ENCODE measurements around the gene DIPK2A. TPM values are rescaled to one million over a fixed set of nuclear protein-coding genes. Genes with fewer than 3 reads are reported as not detected.

The DIPK2A gene
- polyA plus RNA-seq, 2 donors: 8.5 to 8.7 TPM

DNA sequence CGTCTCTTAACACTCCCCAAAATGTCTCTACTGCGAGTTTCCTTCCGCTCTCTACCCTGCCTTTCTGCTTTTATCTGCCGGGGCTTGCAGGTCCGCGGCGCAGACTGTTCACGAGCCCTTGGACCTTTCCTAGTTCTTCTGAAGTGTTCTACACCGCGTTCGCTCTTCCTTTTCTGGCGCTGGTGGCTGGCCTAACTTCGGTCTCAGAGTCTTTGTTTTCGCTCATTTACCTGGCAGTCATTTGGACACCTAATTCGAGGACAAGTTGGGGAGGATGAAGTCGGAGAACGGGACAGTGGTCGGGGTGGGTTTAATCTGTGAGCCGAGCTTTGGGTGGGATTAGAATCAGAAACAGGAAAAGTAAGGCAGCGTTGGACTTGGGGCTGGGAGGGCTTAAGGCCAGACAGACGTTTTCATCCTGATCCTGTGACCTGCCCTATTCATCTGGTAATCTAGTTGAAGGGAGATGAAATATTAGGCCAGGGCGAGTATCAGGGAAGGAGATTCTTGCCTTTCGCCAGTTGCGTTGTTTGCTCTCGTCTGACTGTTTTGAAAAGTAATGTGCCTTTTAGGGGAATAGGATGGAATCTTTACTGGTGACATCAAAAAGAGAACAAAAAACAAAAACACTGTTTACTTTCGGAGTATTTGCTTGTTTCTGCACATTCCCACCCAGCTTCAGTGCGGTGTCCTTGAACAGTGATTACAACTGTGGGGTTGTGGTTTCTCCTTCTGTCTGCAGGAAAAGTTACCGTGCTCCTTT lies 1.8 kb downstream of the DIPK2A start:
- H3K27me3 ChIP-seq (ENCODE audit: control insufficient read depth in 1 of 2, insufficient read depth in 2 of 2, low read length in 2 of 2): no peaks in the 10 kb centered on the region
- H3K4me3 ChIP-seq (ENCODE audit: low read depth in 1 of 2, low read length in 2 of 2): peak overlapping the region; percentile 93 to 99
- no peaks in the 10 kb centered on the region for H3K4me1 ChIP-seq (ENCODE audit: control insufficient read depth in 2 of 2, insufficient read depth in 2 of 2, low read length in 1 of 2)
- peak overlapping the region; percentile 99 to 100 for H3K27ac ChIP-seq (ENCODE audit: low read depth in 2 of 2, low read length in 1 of 2)
- peaks cover 0 to 2% of the 10 kb centered on the region in 2 donors for H3K36me3 ChIP-seq (ENCODE audit: control insufficient read depth in 2 of 2, insufficient read depth in 2 of 2, low read length in 1 of 2)
- H3K9me3 ChIP-seq (ENCODE audit: control insufficient read depth in 2 of 2, insufficient read depth in 1 of 2, low read depth in 1 of 2, low read length in 1 of 2): no peaks in the 10 kb centered on the region
- 2% methylated on average over 28 of the region's 28 CpGs for WGBS, 2 donors

DNA sequence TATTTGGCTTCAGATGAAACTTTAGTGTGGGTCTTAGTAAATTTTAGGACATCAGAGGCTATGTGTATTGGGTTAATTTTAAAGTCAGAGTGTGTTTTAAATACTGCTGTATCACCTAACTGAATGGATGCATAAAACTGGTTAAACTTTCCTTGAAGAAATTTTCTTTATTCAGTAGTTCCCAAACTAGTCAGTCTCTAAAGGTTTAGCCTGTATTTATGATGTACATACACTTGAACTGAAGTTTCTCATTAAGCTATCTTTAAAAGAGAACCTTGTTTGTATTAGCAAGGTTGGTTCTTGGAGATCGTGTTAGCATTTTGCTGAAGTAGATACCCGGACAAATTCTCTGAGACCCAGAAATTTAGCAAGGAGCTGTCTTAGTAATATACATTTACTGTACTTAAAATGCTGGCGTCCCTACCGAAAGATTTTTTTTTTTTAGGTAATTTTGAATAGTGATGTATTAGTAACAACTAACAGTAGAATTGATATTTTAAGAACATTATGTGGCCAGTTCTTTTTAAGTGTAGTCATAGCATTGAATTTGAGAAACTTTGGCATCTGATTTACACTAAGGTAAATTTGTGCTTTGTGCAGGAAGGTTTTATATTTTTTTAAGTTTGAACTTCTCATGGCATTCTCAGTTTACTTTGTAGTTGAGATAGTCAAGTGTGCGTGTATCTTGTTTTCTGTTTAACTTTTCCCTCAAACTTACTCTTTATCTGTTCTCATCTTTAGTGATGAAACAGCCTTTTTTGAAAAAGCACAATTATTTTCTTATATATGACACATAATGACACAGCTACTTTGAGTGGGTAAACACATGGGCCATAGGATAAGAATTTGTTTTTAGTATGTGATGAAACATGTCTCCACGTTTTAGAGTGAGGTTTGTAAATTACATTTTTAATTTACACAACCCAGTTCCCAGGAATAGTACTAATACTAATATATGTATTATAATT lies 2.9 kb downstream of the DIPK2A start:
- Histone ChIP-seq H3K36me3 (ENCODE audit: control insufficient read depth in 2 of 2, insufficient read depth in 2 of 2, low read length in 1 of 2) (peaks cover 0 to 2% of the 10 kb centered on the region in 2 donors), H3K27ac (ENCODE audit: low read depth in 2 of 2, low read length in 1 of 2) (no peak overlapping the region), H3K27me3 (ENCODE audit: control insufficient read depth in 1 of 2, insufficient read depth in 2 of 2, low read length in 2 of 2) (no peaks in the 10 kb centered on the region), H3K4me3 (ENCODE audit: low read depth in 1 of 2, low read length in 2 of 2) (peak overlapping the region in 1 of 2 donors; percentile 93), H3K4me1 (ENCODE audit: control insufficient read depth in 2 of 2, insufficient read depth in 2 of 2, low read length in 1 of 2) (no peaks in the 10 kb centered on the region), H3K9me3 (ENCODE audit: control insufficient read depth in 2 of 2, insufficient read depth in 1 of 2, low read depth in 1 of 2, low read length in 1 of 2) (no peaks in the 10 kb centered on the region)
- WGBS, 2 donors: 20 to 29% methylated on average over 6 of the region's 6 CpGs

DNA sequence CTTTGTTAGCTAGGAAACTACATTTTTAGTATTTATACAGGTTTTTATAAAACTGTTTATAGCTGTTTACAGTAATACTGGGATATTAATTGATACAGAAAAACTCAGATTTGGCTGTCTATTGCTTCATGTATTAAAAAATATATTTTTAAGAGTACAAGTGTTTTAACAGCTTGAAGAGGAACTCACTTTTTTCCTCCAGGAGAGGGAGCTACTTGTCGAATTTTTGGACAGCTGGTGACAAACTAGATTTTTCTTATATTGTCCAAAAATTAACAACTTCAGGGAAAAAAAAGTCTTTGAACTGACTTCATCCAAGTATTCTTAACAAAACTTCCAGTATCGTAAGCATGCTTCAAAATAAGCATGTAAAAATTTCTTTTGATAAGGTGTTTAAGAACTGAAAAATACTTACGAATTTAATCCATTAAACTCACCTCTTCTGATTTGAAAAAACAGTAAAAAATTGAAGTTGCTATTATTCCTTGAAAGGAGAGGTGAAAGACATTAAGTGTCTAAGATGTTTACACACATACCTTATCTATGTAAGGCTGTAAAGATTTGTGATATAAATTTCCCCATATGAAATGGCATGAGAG lies 4.0 kb downstream of the DIPK2A start:
- 32 to 39% methylated on average over 3 of the region's 3 CpGs for WGBS, 2 donors
- Histone ChIP-seq H3K27ac (ENCODE audit: low read depth in 2 of 2, low read length in 1 of 2) (no peak overlapping the region), H3K4me3 (ENCODE audit: low read depth in 1 of 2, low read length in 2 of 2) (no peak overlapping the region), H3K36me3 (ENCODE audit: control insufficient read depth in 2 of 2, insufficient read depth in 2 of 2, low read length in 1 of 2) (peaks cover 0 to 2% of the 10 kb centered on the region in 2 donors), H3K4me1 (ENCODE audit: control insufficient read depth in 2 of 2, insufficient read depth in 2 of 2, low read length in 1 of 2) (no peaks in the 10 kb centered on the region), H3K27me3 (ENCODE audit: control insufficient read depth in 1 of 2, insufficient read depth in 2 of 2, low read length in 2 of 2) (no peaks in the 10 kb centered on the region), H3K9me3 (ENCODE audit: control insufficient read depth in 2 of 2, insufficient read depth in 1 of 2, low read depth in 1 of 2, low read length in 1 of 2) (no peaks in the 10 kb centered on the region)

DNA sequence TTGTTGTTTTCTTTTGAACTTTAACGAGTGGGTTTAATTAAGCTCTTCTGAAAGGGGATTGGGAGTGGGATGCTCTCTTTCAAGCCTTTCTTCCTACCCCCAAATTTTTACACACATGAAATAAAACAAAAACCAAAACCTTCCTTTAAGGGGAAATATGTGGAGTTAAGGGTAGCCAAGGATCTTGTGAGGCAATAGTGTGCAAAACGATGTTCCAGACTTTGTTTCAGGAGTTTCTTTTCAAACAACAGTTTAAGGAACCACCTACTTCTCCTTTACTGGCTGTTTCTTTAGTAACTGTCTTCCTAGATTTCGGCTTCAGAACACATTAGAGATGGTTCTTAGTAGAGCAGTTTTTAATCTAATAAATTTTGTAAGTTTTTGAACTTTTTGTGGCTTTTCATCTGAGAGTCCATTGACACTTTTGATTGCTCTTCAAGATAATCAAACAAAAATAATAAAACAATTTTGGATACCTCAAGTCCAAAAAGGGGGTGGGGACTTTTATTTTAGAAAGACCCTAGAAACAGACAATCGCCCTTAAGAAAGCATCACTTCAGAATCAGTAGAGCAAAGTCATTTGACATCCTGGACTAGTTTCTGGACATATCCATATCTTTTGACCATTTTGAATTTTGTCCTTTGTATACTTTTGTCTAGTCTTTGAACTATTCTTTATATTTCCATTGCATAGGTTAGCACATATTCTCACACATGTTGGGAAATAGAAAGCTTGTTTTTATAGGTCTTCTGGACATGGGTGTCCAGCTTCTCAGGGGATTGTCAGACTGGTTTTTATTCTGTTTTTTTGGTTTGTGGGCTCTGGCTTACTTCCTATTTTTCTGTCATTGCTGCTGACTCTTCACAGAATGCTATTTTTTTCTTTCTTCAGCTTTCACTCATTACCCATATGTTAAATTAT lies 6.0 kb downstream of the DIPK2A start:
- Histone ChIP-seq H3K4me1 (ENCODE audit: control insufficient read depth in 2 of 2, insufficient read depth in 2 of 2, low read length in 1 of 2) (no peaks in the 10 kb centered on the region), H3K36me3 (ENCODE audit: control insufficient read depth in 2 of 2, insufficient read depth in 2 of 2, low read length in 1 of 2) (peaks cover 0 to 2% of the 10 kb centered on the region in 2 donors), H3K9me3 (ENCODE audit: control insufficient read depth in 2 of 2, insufficient read depth in 1 of 2, low read depth in 1 of 2, low read length in 1 of 2) (no peaks in the 10 kb centered on the region), H3K27me3 (ENCODE audit: control insufficient read depth in 1 of 2, insufficient read depth in 2 of 2, low read length in 2 of 2) (no peaks in the 10 kb centered on the region), H3K27ac (ENCODE audit: low read depth in 2 of 2, low read length in 1 of 2) (no peak overlapping the region), H3K4me3 (ENCODE audit: low read depth in 1 of 2, low read length in 2 of 2) (no peak overlapping the region)
- 44 to 53% methylated on average over 4 of the region's 4 CpGs for WGBS, 2 donors

DNA sequence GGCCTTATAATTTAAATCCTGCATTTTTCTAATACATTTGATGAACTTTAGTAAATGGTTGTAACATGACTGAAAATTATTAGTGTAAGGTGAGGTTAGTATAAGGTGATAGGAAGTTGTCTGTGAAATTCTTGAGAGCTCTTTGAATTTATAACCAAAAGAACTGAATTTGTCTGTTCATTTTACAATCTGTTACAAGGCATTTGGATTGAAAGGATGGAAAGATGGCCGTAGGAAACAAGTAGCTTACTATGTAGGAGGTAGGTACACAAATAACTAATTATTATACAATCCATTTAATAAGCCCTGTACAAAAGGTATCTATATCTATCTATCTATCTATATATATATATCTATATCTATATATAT lies 6.6 kb downstream of the DIPK2A start:
- Histone ChIP-seq H3K4me1 (ENCODE audit: control insufficient read depth in 2 of 2, insufficient read depth in 2 of 2, low read length in 1 of 2) (no peaks in the 10 kb centered on the region), H3K4me3 (ENCODE audit: low read depth in 1 of 2, low read length in 2 of 2) (no peak overlapping the region), H3K27ac (ENCODE audit: low read depth in 2 of 2, low read length in 1 of 2) (no peak overlapping the region), H3K36me3 (ENCODE audit: control insufficient read depth in 2 of 2, insufficient read depth in 2 of 2, low read length in 1 of 2) (no peaks in the 10 kb centered on the region), H3K27me3 (ENCODE audit: control insufficient read depth in 1 of 2, insufficient read depth in 2 of 2, low read length in 2 of 2) (no peaks in the 10 kb centered on the region), H3K9me3 (ENCODE audit: control insufficient read depth in 2 of 2, insufficient read depth in 1 of 2, low read depth in 1 of 2, low read length in 1 of 2) (no peaks in the 10 kb centered on the region)
- 70 to 81% methylated on average over 1 of the region's 1 CpG for WGBS, 2 donors

DNA sequence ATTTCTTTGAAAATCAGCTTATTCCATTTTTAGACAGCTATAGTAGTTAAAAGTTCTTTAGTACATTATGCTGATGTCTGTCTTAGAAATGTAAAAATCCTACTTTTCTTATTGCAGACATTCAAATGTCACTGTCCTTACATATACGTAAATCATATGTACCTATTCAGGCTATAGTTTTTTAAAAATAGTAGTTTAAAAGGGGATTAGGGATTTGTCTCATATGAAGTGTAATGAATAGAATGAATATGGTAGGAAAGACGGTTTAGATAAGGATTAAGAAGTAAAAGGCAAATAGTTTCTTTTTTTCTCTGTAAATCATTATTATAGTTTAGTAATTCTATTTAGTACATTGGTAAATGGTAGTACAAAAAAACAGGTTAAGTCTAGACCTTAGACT lies 7.4 kb downstream of the DIPK2A start:
- H3K36me3 ChIP-seq (ENCODE audit: control insufficient read depth in 2 of 2, insufficient read depth in 2 of 2, low read length in 1 of 2): no peaks in the 10 kb centered on the region
- H3K4me1 ChIP-seq (ENCODE audit: control insufficient read depth in 2 of 2, insufficient read depth in 2 of 2, low read length in 1 of 2): no peaks in the 10 kb centered on the region
- H3K9me3 ChIP-seq (ENCODE audit: control insufficient read depth in 2 of 2, insufficient read depth in 1 of 2, low read depth in 1 of 2, low read length in 1 of 2): no peaks in the 10 kb centered on the region
- no peak overlapping the region for H3K4me3 ChIP-seq (ENCODE audit: low read depth in 1 of 2, low read length in 2 of 2)
- H3K27ac ChIP-seq (ENCODE audit: low read depth in 2 of 2, low read length in 1 of 2): no peak overlapping the region
- H3K27me3 ChIP-seq (ENCODE audit: control insufficient read depth in 1 of 2, insufficient read depth in 2 of 2, low read length in 2 of 2): no peaks in the 10 kb centered on the region
- 67 to 74% methylated on average over 2 of the region's 2 CpGs for WGBS, 2 donors

DNA sequence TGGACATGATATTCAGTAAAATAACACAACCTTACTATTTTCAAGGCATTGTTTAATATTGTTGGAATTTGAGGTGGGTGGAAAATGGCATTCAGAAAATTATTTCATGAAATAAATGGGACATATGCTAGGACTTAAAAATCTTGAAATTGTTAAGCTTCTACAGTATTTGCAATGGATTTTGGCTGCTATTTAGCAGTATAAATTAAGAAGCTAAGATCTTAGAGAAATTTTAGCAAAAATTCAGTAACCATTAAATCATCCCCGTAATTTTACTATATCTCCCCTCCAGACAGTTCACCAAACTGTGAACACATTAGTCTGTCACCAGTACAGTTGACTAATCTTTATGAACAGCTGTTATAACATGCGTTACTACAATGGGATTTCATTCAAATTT lies 8.2 kb downstream of the DIPK2A start:
- Histone ChIP-seq H3K36me3 (ENCODE audit: control insufficient read depth in 2 of 2, insufficient read depth in 2 of 2, low read length in 1 of 2) (no peaks in the 10 kb centered on the region), H3K27me3 (ENCODE audit: control insufficient read depth in 1 of 2, insufficient read depth in 2 of 2, low read length in 2 of 2) (no peaks in the 10 kb centered on the region), H3K4me1 (ENCODE audit: control insufficient read depth in 2 of 2, insufficient read depth in 2 of 2, low read length in 1 of 2) (no peaks in the 10 kb centered on the region), H3K4me3 (ENCODE audit: low read depth in 1 of 2, low read length in 2 of 2) (no peak overlapping the region), H3K27ac (ENCODE audit: low read depth in 2 of 2, low read length in 1 of 2) (no peak overlapping the region), H3K9me3 (ENCODE audit: control insufficient read depth in 2 of 2, insufficient read depth in 1 of 2, low read depth in 1 of 2, low read length in 1 of 2) (no peaks in the 10 kb centered on the region)
- 79 to 84% methylated on average over 2 of the region's 2 CpGs for WGBS, 2 donors

DNA sequence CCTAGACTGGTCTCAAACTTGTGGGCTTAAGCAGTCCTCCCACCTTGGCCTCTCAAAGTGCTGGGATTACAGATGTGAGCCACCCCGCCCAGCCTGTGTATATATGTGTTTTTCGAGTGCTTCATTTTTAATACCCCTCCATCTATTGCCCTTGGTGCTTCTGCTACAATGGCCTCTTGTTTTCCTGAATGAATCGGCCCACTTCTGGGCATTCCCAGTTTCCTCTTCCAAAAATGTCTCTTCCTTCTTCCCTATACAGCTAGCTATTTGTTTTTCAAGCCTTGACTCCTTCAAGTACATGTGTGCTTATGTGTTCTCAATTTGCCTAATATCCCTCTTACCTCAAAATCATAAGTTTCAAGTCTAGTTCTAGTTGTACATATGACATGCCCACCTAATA lies 16.7 kb downstream of the DIPK2A start:
- H3K36me3 ChIP-seq (ENCODE audit: control insufficient read depth in 2 of 2, insufficient read depth in 2 of 2, low read length in 1 of 2): peaks cover 0 to 3% of the 10 kb centered on the region in 2 donors
- no peak overlapping the region for H3K4me3 ChIP-seq (ENCODE audit: low read depth in 1 of 2, low read length in 2 of 2)
- H3K27ac ChIP-seq (ENCODE audit: low read depth in 2 of 2, low read length in 1 of 2): no peak overlapping the region
- 92 to 94% methylated on average over 3 of the region's 3 CpGs for WGBS, 2 donors
- no peaks in the 10 kb centered on the region for H3K27me3 ChIP-seq (ENCODE audit: control insufficient read depth in 1 of 2, insufficient read depth in 2 of 2, low read length in 2 of 2)
- no peaks in the 10 kb centered on the region for H3K4me1 ChIP-seq (ENCODE audit: control insufficient read depth in 2 of 2, insufficient read depth in 2 of 2, low read length in 1 of 2)
- no peaks in the 10 kb centered on the region for H3K9me3 ChIP-seq (ENCODE audit: control insufficient read depth in 2 of 2, insufficient read depth in 1 of 2, low read depth in 1 of 2, low read length in 1 of 2)

DNA sequence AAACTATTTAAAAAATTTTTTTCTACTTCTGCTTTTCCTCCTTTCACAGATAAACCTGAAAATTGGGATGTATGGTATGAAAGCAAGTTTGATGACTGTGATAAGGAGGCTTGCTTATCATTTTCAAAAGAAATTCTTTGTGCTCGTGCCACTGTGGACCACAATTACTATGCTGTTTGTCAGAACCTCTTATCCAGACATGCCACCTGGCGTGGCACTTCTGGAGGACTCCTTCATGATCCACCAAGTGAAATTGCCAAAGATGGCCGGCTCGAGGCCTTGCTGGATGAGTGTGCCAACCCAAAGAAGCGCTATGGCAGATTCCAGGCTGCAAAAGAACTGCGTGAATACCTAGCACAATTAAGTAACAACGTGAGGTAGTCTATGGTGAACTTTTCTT lies 17.8 kb downstream of the DIPK2A start:
- H3K27me3 ChIP-seq (ENCODE audit: control insufficient read depth in 1 of 2, insufficient read depth in 2 of 2, low read length in 2 of 2): no peaks in the 10 kb centered on the region
- WGBS, 2 donors: 94 to 97% methylated on average over 7 of the region's 7 CpGs
- H3K9me3 ChIP-seq (ENCODE audit: control insufficient read depth in 2 of 2, insufficient read depth in 1 of 2, low read depth in 1 of 2, low read length in 1 of 2): no peaks in the 10 kb centered on the region
- H3K27ac ChIP-seq (ENCODE audit: low read depth in 2 of 2, low read length in 1 of 2): no peak overlapping the region
- H3K4me1 ChIP-seq (ENCODE audit: control insufficient read depth in 2 of 2, insufficient read depth in 2 of 2, low read length in 1 of 2): no peaks in the 10 kb centered on the region
- H3K4me3 ChIP-seq (ENCODE audit: low read depth in 1 of 2, low read length in 2 of 2): no peak overlapping the region
- H3K36me3 ChIP-seq (ENCODE audit: control insufficient read depth in 2 of 2, insufficient read depth in 2 of 2, low read length in 1 of 2): peaks cover 0 to 3% of the 10 kb centered on the region in 2 donors
